Glutamatergic neuron (in vitro differentiated cells): Measurements from ENCODE around the gene CAMKMT. TPM values are rescaled to one million over a fixed set of nuclear protein-coding genes. Genes with fewer than 3 reads are reported as not detected.

ENCODE experiments used
- DNase-seq: peaks from one replicate; pipeline ENCODE4 v3.0.0; 2022
- H3K27ac Mint-ChIP-seq: one replicate; pipeline ENCODE4 v1.8.0; 2020; ENCODE audit warnings: mild to moderate bottlenecking, mixed read lengths, inconsistent platforms; ENCODE audit not compliant: unreplicated experiment
- H3K27me3 Mint-ChIP-seq: one replicate; pipeline ENCODE4 v1.8.0; 2020; ENCODE audit warnings: mild to moderate bottlenecking, moderate library complexity, mixed read lengths, inconsistent platforms; ENCODE audit not compliant: unreplicated experiment
- H3K36me3 Mint-ChIP-seq: one replicate; pipeline ENCODE4 v1.8.0; 2020; ENCODE audit warnings: mild to moderate bottlenecking, mixed read lengths, inconsistent platforms; ENCODE audit not compliant: unreplicated experiment
- H3K4me1 Mint-ChIP-seq: one replicate; pipeline ENCODE4 v1.8.0; 2020; ENCODE audit warnings: mild to moderate bottlenecking, low read depth, mixed read lengths, inconsistent platforms; ENCODE audit not compliant: unreplicated experiment
- H3K4me3 Mint-ChIP-seq: one replicate; pipeline ENCODE4 v1.8.0; 2020; ENCODE audit warnings: mild to moderate bottlenecking, mixed read lengths, inconsistent platforms; ENCODE audit not compliant: unreplicated experiment
- H3K9me3 Mint-ChIP-seq: one replicate; pipeline ENCODE4 v1.8.0; 2020; ENCODE audit warnings: mild to moderate bottlenecking, moderate library complexity, mixed read lengths, inconsistent platforms; ENCODE audit not compliant: unreplicated experiment
- total RNA-seq: library from RNA; stranded (reverse); fragmentation: NEBNext Ultra II Directional; extraction: Animal tissue kit (Norgen Biotek cat#: 25700); gene quantifications from one replicate; pipeline ENCODE4 v1.2.1, GENCODE V29; 2021; ENCODE audit not compliant: unreplicated experiment
- TF ChIP-seq, protein P1 (sequence below): fragments of 200-600 bp; sonication (generic); IDR thresholded peaks from one replicate; pipeline ENCODE4 v1.5.0; 2021; ENCODE audit not compliant: partially characterized antibody, unreplicated experiment

CAMKMT gene
- total RNA-seq, 1 donor from 2014 or later = 9.6 TPM

DNA sequence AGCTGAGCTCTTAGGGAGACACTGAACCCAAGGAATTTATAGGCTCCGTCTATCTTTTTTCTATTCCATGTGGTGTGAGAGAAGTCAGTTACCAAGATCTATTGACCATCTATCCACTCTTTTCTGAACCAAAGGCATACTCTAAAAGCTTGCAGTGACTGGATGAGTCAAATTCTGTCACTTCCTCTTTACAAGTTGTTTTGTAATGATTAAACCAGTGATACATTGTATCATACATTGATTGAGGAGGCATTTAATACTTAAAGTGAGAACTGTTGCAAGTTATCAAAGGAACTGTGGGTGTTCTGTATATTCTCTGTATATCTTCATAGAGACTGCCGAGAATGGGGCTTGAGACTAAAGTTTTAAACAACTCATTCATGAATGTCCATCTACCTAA lies 188.8 kb downstream of the CAMKMT start:
- Mint-ChIP-seq H3K9me3 (peaks cover 1% of the 10 kb centered on the region), H3K4me3 (no peak overlapping the region), H3K4me1 (peaks cover 39% of the 10 kb centered on the region), H3K27ac (no peak overlapping the region), H3K27me3 (peaks cover 10% of the 10 kb centered on the region), H3K36me3 (no peaks in the 10 kb centered on the region)
- TF ChIP-seq, protein P1, sequence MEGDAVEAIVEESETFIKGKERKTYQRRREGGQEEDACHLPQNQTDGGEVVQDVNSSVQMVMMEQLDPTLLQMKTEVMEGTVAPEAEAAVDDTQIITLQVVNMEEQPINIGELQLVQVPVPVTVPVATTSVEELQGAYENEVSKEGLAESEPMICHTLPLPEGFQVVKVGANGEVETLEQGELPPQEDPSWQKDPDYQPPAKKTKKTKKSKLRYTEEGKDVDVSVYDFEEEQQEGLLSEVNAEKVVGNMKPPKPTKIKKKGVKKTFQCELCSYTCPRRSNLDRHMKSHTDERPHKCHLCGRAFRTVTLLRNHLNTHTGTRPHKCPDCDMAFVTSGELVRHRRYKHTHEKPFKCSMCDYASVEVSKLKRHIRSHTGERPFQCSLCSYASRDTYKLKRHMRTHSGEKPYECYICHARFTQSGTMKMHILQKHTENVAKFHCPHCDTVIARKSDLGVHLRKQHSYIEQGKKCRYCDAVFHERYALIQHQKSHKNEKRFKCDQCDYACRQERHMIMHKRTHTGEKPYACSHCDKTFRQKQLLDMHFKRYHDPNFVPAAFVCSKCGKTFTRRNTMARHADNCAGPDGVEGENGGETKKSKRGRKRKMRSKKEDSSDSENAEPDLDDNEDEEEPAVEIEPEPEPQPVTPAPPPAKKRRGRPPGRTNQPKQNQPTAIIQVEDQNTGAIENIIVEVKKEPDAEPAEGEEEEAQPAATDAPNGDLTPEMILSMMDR = no peak
- no peak for DNase-seq

DNA sequence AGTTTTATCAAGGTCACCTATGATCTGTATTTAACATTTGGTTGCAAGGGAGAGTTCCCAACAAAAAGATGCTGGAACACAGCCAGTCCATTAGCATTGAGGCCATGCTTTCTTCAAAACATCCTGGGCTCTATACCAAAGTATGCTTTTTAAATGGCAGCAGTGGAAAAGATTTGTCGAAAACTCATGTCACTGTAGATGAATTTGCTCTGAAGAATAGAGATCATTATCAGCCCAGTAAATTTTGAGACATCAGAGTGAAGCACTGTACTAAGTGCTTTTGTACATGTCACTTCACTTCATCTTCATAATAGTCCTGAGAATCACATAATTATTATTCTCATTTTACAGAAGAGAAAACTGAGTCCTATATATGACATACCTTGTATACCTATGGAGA lies 189.8 kb downstream of the CAMKMT start:
- no peak for DNase-seq
- Mint-ChIP-seq H3K27ac (no peak overlapping the region), H3K36me3 (no peaks in the 10 kb centered on the region), H3K27me3 (peaks cover 7% of the 10 kb centered on the region), H3K4me3 (no peak overlapping the region), H3K9me3 (peaks cover 1% of the 10 kb centered on the region), H3K4me1 (peaks cover 34% of the 10 kb centered on the region)
- TF ChIP-seq, protein P1 = no peak

DNA sequence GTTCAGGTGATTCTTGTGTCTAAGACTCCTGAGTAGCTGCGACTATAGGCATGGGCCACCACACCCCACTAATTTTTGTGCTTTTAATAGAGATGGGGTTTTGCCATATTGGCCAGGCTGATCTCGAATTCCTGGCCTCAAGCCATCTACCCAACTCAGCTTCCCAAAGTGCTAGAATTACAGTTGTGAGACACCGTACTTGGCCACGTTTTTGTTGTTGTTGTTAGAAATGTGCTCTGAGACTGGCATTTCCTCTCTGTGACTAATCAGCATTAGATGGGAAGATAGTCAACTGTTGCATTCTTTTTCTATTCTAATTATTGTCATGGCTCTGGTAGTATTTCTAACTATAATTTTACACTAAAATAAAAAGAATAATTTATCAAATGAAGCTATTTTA lies 191.7 kb downstream of the CAMKMT start:
- no peak overlapping the region for H3K4me3 Mint-ChIP-seq
- DNase-seq = no peak
- TF ChIP-seq, protein P1 = no peak
- H3K9me3 Mint-ChIP-seq = peaks cover 1% of the 10 kb centered on the region
- H3K27ac Mint-ChIP-seq = no peak overlapping the region
- peaks cover 7% of the 10 kb centered on the region for H3K27me3 Mint-ChIP-seq
- H3K36me3 Mint-ChIP-seq = no peaks in the 10 kb centered on the region
- H3K4me1 Mint-ChIP-seq = peaks cover 17% of the 10 kb centered on the region

DNA sequence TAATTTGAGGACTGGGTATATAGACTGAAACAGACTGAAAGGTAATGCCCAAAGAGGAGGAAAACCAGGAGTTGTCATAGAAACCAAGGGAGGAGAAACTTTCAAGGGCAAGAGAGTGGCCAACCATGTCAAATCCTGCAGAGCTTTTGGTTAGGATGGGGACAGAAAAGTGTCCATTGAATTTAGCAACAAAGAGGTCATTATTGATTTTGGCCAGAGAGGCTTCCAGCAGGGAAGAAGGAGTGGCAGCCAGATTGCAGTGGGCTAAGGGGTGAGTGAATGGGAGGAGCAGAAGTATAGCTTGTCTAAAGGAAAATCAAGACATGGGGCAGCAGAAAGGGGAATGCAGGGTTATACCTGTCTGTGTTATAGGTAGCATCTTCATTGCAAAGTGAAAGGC lies 194.0 kb downstream of the CAMKMT start:
- H3K4me3 Mint-ChIP-seq = no peak overlapping the region
- peaks cover 12% of the 10 kb centered on the region for H3K4me1 Mint-ChIP-seq
- no peak overlapping the region for H3K27ac Mint-ChIP-seq
- peaks cover 6% of the 10 kb centered on the region for H3K27me3 Mint-ChIP-seq
- TF ChIP-seq, protein P1 = no peak
- peaks cover 1% of the 10 kb centered on the region for H3K9me3 Mint-ChIP-seq
- no peaks in the 10 kb centered on the region for H3K36me3 Mint-ChIP-seq
- DNase-seq = no peak

DNA sequence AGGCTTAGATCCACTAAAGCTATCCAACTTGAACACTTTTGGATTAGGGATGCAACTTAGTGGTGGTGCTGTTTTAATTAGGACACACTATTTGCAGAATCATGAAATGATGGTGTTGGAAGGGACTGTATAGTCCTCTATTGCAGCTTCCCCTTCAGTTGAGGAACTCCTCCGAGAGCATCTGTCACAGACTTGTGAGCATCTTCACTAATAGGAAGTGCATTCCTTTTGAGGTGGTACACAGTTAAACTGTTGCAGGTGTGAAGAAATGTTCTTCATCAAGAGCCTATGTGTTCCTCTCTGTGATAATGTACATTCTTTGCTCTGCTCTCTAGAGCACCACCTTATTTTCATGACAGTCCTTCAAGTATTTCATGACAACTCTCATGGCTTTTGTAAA lies 197.4 kb downstream of the CAMKMT start:
- Mint-ChIP-seq H3K9me3 (peaks cover 1% of the 10 kb centered on the region), H3K36me3 (no peaks in the 10 kb centered on the region), H3K4me3 (no peak overlapping the region), H3K27me3 (peaks cover 6% of the 10 kb centered on the region), H3K27ac (no peak overlapping the region), H3K4me1 (peaks cover 8% of the 10 kb centered on the region)
- TF ChIP-seq, protein P1 = no peak
- DNase-seq = no peak
